SK-N-SH (cell line): Measurements from ENCODE around the gene PIBF1. TPM values are rescaled to one million over a fixed set of nuclear protein-coding genes. Genes with fewer than 3 reads are reported as not detected.

ENCODE experiments used
- CTCF ChIA-PET: fragments of 300-600, 350-600 bp; formaldehyde crosslinking; extraction: SDS; loops from one replicate; lab custom pipeline; 2021; lab: Yijun Ruan, JAX
- POLR2A ChIA-PET: fragments of 350-600 bp; sonication (Branson Sonifier 250); formaldehyde crosslinking; extraction: SDS; loops from one replicate; lab custom pipeline; 2020; ENCODE audit warnings: antibody characterized with exemption, inconsistent platforms; lab: Yijun Ruan, JAX
- DNase-seq: peaks from one replicate; pipeline ENCODE4 v3.0.0; 2012
- H2AFZ ChIP-seq: fragments of 200-600 bp; sonication (generic); 2 replicates; pipeline ENCODE4 v1.8.1; 2016; ENCODE audit warnings: antibody characterized with exemption, mild to moderate bottlenecking, low read depth
- H3F3A ChIP-seq: fragments of 200-600 bp; sonication (generic); replicated peaks from 2 replicates; pipeline ENCODE3; 2016; ENCODE audit warnings: antibody characterized with exemption, mild to moderate bottlenecking; ENCODE audit not compliant: insufficient read depth
- H3K27ac ChIP-seq, 2 experiments: fragments of 200-500 bp in 1 of 2; fragments of 200-600 bp in 1 of 2; sonication (Bioruptor generic) in 1 of 2; sonication (generic), shearing (Covaris generic) in 1 of 2; 2 replicates each; pipeline versions ENCODE4 v1.5.1 to v1.6.1; 2014 to 2016; ENCODE audit warnings: low read depth in 2 of 2, inconsistent platforms in 1 of 2, low read length in 1 of 2, mild to moderate bottlenecking in 1 of 2, mixed read lengths in 1 of 2
- H3K27me3 ChIP-seq: fragments of 200-600 bp; sonication (generic), shearing (Covaris generic); 2 replicates; pipeline ENCODE4 v1.6.1; 2016; ENCODE audit warnings: mixed run types; ENCODE audit not compliant: insufficient read depth
- H3K36me3 ChIP-seq, 2 experiments: fragments of 200-500 bp in 1 of 2; fragments of 200-600 bp in 1 of 2; sonication (Bioruptor generic) in 1 of 2; sonication (generic) in 1 of 2; replicated peaks in 1 of 2; 2 replicates each; pipeline versions ENCODE3 to v1.5.1; 2014 to 2016; ENCODE audit warnings: low read length in 1 of 2, mild to moderate bottlenecking in 1 of 2; ENCODE audit not compliant: insufficient read depth in 2 of 2, control insufficient read depth in 1 of 2
- H3K4me1 ChIP-seq, 2 experiments: fragments of 200-500 bp in 1 of 2; fragments of 200-600 bp in 1 of 2; sonication (Bioruptor generic) in 1 of 2; sonication (generic), shearing (Covaris generic) in 1 of 2; 2 replicates each; pipeline versions ENCODE4 v1.5.1 to v1.6.1; 2014 to 2016; ENCODE audit warnings: low read depth in 1 of 2, low read length in 1 of 2, mixed run types in 1 of 2; ENCODE audit not compliant: insufficient read depth in 2 of 2, control insufficient read depth in 1 of 2
- H3K4me2 ChIP-seq: fragments of 200-600 bp; sonication (generic), shearing (Covaris generic); 2 replicates; pipeline ENCODE4 v1.6.1; 2017; ENCODE audit warnings: mixed run types
- H3K4me3 ChIP-seq, 2 experiments: fragments of 200-500 bp in 1 of 2; fragments of 200-600 bp in 1 of 2; sonication (Bioruptor generic) in 1 of 2; sonication (generic), shearing (Covaris generic) in 1 of 2; 2 replicates each; pipeline versions ENCODE4 v1.5.1 to v1.8.1; 2014 to 2016; ENCODE audit warnings: low read depth in 2 of 2, inconsistent platforms in 1 of 2, low read length in 1 of 2, mild to moderate bottlenecking in 1 of 2, mixed read lengths in 1 of 2, moderate library complexity in 1 of 2
- H3K79me2 ChIP-seq: fragments of 200-600 bp; sonication (generic); 2 replicates; pipeline ENCODE4 v1.8.1; 2017; ENCODE audit warnings: mild to moderate bottlenecking; ENCODE audit not compliant: insufficient read depth
- H3K9ac ChIP-seq: fragments of 200-600 bp; sonication (generic); 2 replicates; pipeline ENCODE4 v1.6.1; 2017; ENCODE audit warnings: mixed run types
- H3K9me2 ChIP-seq: fragments of 200-600 bp; sonication (generic); 2 replicates; pipeline ENCODE4 v1.6.1; 2017; ENCODE audit warnings: mixed run types
- H3K9me3 ChIP-seq: fragments of 200-600 bp; sonication (generic); 2 replicates; pipeline ENCODE4 v1.6.1; 2017; ENCODE audit warnings: mixed run types, mild to moderate bottlenecking, moderate library complexity
- H4K20me1 ChIP-seq: fragments of 200-600 bp; sonication (generic); 2 replicates; pipeline ENCODE4 v1.6.1; 2017; ENCODE audit warnings: mild to moderate bottlenecking, mixed run types; ENCODE audit not compliant: insufficient read depth
- CHD2 ChIP-seq: fragments of 150-350 bp; IDR thresholded peaks from 2 replicates; pipeline ENCODE4 v1.6.1; 2018; ENCODE audit warnings: low read length; ENCODE audit not compliant: partially characterized antibody
- EZH2phosphoT487 ChIP-seq: fragments of 200-600 bp; sonication (generic); IDR thresholded peaks from 2 replicates; pipeline ENCODE4 v1.6.1; 2017; ENCODE audit warnings: low read depth, mixed run types, mild to moderate bottlenecking, antibody characterized with exemption, moderate library complexity, borderline replicate concordance
- FOXJ3 ChIP-seq: sonication (generic); formaldehyde crosslinking; IDR thresholded peaks from 2 replicates; pipeline ENCODE4 v1.5.1; 2020; ENCODE audit warnings: mild to moderate bottlenecking, missing genetic modification reagents
- GATA2 ChIP-seq: sonication (generic); formaldehyde crosslinking; IDR thresholded peaks from 2 replicates; pipeline ENCODE4 v1.5.0; 2020; ENCODE audit warnings: mild to moderate bottlenecking, missing genetic modification reagents
- JUND ChIP-seq: IDR thresholded peaks from 2 replicates; pipeline ENCODE4 v1.4.0; 2012
- MEF2A ChIP-seq: IDR thresholded peaks from 2 replicates; pipeline ENCODE4 v1.4.0; 2012; ENCODE audit warnings: low read depth, borderline replicate concordance
- MXI1 ChIP-seq: IDR thresholded peaks from 2 replicates; pipeline ENCODE4 v1.6.1; 2012; ENCODE audit warnings: mild to moderate bottlenecking, low read depth, low read length, improper control_type of control experiment
- NFIC ChIP-seq: IDR thresholded peaks from 2 replicates; pipeline ENCODE4 v1.4.0; 2012; ENCODE audit warnings: borderline replicate concordance
- NRF1 ChIP-seq: IDR thresholded peaks from 2 replicates; pipeline ENCODE4 v1.6.1; 2012; ENCODE audit warnings: low read depth, mild to moderate bottlenecking, low read length
- SIN3A ChIP-seq: IDR thresholded peaks from 2 replicates; pipeline ENCODE4 v1.6.1; 2012; ENCODE audit warnings: low read depth, mild to moderate bottlenecking, low read length, moderate library complexity, borderline replicate concordance
- SMC3 ChIP-seq: IDR thresholded peaks from 2 replicates; pipeline ENCODE4 v1.6.1; 2012; ENCODE audit warnings: low read depth, low read length, improper control_type of control experiment
- TEAD4 ChIP-seq: IDR thresholded peaks from 2 replicates; pipeline ENCODE4 v1.4.0; 2012; ENCODE audit warnings: mild to moderate bottlenecking, borderline replicate concordance; ENCODE audit not compliant: insufficient read depth
- YY1 ChIP-seq: IDR thresholded peaks from 2 replicates; pipeline ENCODE4 v1.4.0; 2012; ENCODE audit warnings: low read depth, mild to moderate bottlenecking
- WGBS: methylation state at CpG from one replicate; pipeline ENCODE4 v1.1.6; 2017; ENCODE audit warnings: low lambda C conversion rate; 5-methylcytosine and 5-hydroxymethylcytosine counted together
- polyA plus RNA-seq, 3 experiments: library from polyadenylated mRNA; depleted of rRNA; stranded (reverse); fragments of >200 nt; gene quantifications; 2 replicates each; pipeline ENCODE4 v1.2.3, GENCODE V29; 2012
- TF ChIP-seq, protein P1 (sequence below): fragments of 200-600 bp; sonication (generic); IDR thresholded peaks from 2 replicates; pipeline ENCODE4 v1.6.1; 2017; ENCODE audit warnings: antibody characterized with exemption, mild to moderate bottlenecking, moderate library complexity
- TF ChIP-seq, protein P2 (sequence below): IDR thresholded peaks from 2 replicates; pipeline ENCODE4 v1.4.0; 2012; ENCODE audit warnings: low read depth
- TF ChIP-seq, protein P3 (sequence below): IDR thresholded peaks from 2 replicates; pipeline ENCODE4 v1.4.0; 2012; ENCODE audit warnings: low read depth, borderline replicate concordance

Gene PIBF1
- polyA plus RNA-seq, 1 of the 3 experiments (the other 2 are of a cell fraction) = 3.9 TPM

DNA sequence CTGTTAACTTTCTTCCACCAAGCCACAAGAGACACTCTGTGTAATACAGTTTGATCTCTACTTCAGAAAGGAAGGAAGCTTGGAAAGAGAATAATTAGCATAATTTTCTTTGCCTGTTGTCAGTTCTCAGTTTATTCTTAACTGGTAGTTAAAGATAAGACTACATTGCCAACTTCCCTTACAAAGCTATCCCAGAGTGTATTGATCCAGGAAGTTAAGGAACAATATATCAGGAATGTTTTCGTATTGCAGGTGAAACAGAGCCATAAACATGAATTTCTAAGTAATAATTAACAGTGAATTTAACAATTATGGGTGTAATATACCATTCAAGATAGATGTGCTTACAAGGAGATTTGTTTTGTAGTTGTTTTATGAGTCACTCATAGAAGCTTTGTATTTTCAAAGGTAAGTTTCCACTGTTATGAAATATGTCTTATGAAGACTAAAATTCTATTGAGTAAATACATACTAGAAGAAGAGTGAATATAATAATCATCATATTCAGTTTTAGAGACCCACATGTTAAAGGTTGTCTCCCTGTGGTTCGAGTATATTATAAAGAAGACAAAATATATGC is 188.5 kb downstream of the PIBF1 start:
- Histone ChIP-seq H2AFZ (no peak overlapping the region), H3K4me3 (no peak overlapping the region), H3K9me3 (no peaks in the 10 kb centered on the region), H3F3A (peaks cover 10% of the 10 kb centered on the region), H3K36me3 (peaks cover 5 to 13% of the 10 kb centered on the region in 2 experiments), H3K79me2 (no peaks in the 10 kb centered on the region), H3K4me2 (no peak overlapping the region), H3K9me2 (no peaks in the 10 kb centered on the region), H4K20me1 (no peaks in the 10 kb centered on the region), H3K27ac (no peak overlapping the region), H3K4me1 (no peaks in the 10 kb centered on the region; a peak in 1 of 4 replicates), H3K27me3 (no peaks in the 10 kb centered on the region), H3K9ac (no peak overlapping the region)
- no peak for DNase-seq
- no peak for TF ChIP-seq NRF1
- no peak for TF ChIP-seq SMC3
- no peak for TF ChIP-seq TEAD4
- TF ChIP-seq YY1 = no peak
- no peak for TF ChIP-seq EZH2phosphoT487
- TF ChIP-seq NFIC = no peak
- no peak for TF ChIP-seq GATA2 (CRISPR knock-in tag)
- TF ChIP-seq MXI1 = no peak
- TF ChIP-seq, protein P1, sequence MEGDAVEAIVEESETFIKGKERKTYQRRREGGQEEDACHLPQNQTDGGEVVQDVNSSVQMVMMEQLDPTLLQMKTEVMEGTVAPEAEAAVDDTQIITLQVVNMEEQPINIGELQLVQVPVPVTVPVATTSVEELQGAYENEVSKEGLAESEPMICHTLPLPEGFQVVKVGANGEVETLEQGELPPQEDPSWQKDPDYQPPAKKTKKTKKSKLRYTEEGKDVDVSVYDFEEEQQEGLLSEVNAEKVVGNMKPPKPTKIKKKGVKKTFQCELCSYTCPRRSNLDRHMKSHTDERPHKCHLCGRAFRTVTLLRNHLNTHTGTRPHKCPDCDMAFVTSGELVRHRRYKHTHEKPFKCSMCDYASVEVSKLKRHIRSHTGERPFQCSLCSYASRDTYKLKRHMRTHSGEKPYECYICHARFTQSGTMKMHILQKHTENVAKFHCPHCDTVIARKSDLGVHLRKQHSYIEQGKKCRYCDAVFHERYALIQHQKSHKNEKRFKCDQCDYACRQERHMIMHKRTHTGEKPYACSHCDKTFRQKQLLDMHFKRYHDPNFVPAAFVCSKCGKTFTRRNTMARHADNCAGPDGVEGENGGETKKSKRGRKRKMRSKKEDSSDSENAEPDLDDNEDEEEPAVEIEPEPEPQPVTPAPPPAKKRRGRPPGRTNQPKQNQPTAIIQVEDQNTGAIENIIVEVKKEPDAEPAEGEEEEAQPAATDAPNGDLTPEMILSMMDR = no peak
- no peak for TF ChIP-seq CHD2
- no peak for TF ChIP-seq SIN3A
- TF ChIP-seq, protein P2, sequence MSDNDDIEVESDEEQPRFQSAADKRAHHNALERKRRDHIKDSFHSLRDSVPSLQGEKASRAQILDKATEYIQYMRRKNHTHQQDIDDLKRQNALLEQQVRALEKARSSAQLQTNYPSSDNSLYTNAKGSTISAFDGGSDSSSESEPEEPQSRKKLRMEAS = no peak
- TF ChIP-seq MEF2A = no peak
- TF ChIP-seq JUND = no peak
- CTCF ChIA-PET = no interaction called here
- POLR2A ChIA-PET = no interaction called here
- WGBS = 89% methylated on average over 2 of the region's 2 CpGs

- 92% methylated on average over 5 of the region's 5 CpGs for WGBS
- Histone ChIP-seq H3F3A (peaks cover 10% of the 10 kb centered on the region), H3K4me1 (no peaks in the 10 kb centered on the region; a peak in 1 of 4 replicates), H3K4me2 (no peak overlapping the region), H3K36me3 (peaks cover 2 to 13% of the 10 kb centered on the region in 2 experiments), H3K9me2 (no peaks in the 10 kb centered on the region), H3K27me3 (no peaks in the 10 kb centered on the region), H3K79me2 (no peaks in the 10 kb centered on the region), H3K9ac (no peak overlapping the region), H3K4me3 (no peak overlapping the region), H3K27ac (no peak overlapping the region), H2AFZ (no peak overlapping the region), H4K20me1 (no peaks in the 10 kb centered on the region), H3K9me3 (no peaks in the 10 kb centered on the region)
- POLR2A ChIA-PET = no interaction called here
- CTCF ChIA-PET = no interaction called here
- TF ChIP-seq, protein P3, sequence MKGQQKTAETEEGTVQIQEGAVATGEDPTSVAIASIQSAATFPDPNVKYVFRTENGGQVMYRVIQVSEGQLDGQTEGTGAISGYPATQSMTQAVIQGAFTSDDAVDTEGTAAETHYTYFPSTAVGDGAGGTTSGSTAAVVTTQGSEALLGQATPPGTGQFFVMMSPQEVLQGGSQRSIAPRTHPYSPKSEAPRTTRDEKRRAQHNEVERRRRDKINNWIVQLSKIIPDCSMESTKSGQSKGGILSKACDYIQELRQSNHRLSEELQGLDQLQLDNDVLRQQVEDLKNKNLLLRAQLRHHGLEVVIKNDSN = no peak
- TF ChIP-seq MEF2A = no peak
- TF ChIP-seq FOXJ3 (CRISPR knock-in tag) = no peak
- TF ChIP-seq TEAD4 = no peak
- DNase-seq = no peak
Observed at GRCh38 chr13:72970956-72971355, 189.0 kb downstream of the PIBF1 start.
